ENCODE results near the gene ARHGEF28. TPM values are rescaled to one million over a fixed set of nuclear protein-coding genes. Genes with fewer than 3 reads are reported as not detected.

ARHGEF28 gene
- total RNA-seq, 4 donors from 2014 or later: 30.9 to 54.7 (median 36.2) TPM

DNA sequence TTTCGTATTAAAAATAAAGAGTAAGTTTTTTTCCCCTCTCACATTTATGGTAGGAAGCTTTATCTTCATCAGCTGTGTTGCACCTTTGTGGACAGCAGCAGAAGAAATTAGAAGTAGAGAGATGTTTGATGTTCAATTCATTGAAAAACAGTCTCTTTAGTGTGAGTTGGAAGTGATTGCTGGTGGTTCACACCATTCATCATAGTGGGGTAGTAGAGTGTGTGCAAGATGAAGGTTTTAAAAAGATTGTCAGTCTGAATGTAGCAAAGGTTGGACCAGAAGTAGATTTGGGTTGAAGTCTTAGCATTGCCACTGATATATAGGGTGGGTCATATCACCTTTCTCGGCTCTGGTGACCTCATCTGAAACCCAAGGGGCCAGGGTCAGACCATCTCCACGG lies 10.4 kb downstream of the ARHGEF28 start:
- H3K4me3 ChIP-seq (ENCODE audit: low read depth, poor library complexity, severe bottlenecking): no peak overlapping the region
- intact Hi-C loops (cut with DNase I; ENCODE audit: low total_unique reads): no loop called here
- WGBS, 2 donors: 86 to 90% methylated on average over 3 of the region's 3 CpGs
- TF ChIP-seq POLR2A (IDR thresholded peaks at IDR 0.05): no peak
- TF ChIP-seq, protein P1, sequence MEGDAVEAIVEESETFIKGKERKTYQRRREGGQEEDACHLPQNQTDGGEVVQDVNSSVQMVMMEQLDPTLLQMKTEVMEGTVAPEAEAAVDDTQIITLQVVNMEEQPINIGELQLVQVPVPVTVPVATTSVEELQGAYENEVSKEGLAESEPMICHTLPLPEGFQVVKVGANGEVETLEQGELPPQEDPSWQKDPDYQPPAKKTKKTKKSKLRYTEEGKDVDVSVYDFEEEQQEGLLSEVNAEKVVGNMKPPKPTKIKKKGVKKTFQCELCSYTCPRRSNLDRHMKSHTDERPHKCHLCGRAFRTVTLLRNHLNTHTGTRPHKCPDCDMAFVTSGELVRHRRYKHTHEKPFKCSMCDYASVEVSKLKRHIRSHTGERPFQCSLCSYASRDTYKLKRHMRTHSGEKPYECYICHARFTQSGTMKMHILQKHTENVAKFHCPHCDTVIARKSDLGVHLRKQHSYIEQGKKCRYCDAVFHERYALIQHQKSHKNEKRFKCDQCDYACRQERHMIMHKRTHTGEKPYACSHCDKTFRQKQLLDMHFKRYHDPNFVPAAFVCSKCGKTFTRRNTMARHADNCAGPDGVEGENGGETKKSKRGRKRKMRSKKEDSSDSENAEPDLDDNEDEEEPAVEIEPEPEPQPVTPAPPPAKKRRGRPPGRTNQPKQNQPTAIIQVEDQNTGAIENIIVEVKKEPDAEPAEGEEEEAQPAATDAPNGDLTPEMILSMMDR (IDR thresholded peaks at IDR 0.05): no peak
- no peak for DNase-seq (ENCODE audit: low spot score in 2 of 2)

DNA sequence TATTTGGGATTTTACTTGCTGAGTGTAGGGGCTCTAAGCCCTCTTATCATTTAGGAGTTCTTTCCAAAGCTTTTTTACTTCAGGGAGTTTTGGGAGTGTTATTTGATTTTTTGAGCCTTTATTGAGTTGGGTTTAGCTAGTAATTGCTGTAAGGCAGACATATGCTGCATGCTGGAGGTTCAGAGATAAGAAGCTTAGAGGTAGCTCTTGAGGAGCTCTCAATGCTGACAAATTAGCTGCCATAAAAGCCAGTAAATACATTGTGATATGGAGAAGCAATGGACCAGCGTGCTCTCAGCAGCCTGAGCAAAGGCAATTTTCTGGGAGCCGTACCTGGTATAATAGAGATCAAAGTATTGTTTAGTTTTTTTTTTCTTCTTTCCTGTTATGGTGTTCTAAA lies 11.6 kb downstream of the ARHGEF28 start:
- DNase-seq (ENCODE audit: low spot score in 2 of 2): no peak
- no peak for TF ChIP-seq POLR2A (IDR thresholded peaks at IDR 0.05)
- TF ChIP-seq, protein P1 (IDR thresholded peaks at IDR 0.05): no peak
- intact Hi-C loops (cut with DNase I; ENCODE audit: low total_unique reads): no loop called here
- no peak overlapping the region for H3K4me3 ChIP-seq (ENCODE audit: low read depth, poor library complexity, severe bottlenecking)
- 87 to 89% methylated on average over 2 of the region's 2 CpGs for WGBS, 2 donors

DNA sequence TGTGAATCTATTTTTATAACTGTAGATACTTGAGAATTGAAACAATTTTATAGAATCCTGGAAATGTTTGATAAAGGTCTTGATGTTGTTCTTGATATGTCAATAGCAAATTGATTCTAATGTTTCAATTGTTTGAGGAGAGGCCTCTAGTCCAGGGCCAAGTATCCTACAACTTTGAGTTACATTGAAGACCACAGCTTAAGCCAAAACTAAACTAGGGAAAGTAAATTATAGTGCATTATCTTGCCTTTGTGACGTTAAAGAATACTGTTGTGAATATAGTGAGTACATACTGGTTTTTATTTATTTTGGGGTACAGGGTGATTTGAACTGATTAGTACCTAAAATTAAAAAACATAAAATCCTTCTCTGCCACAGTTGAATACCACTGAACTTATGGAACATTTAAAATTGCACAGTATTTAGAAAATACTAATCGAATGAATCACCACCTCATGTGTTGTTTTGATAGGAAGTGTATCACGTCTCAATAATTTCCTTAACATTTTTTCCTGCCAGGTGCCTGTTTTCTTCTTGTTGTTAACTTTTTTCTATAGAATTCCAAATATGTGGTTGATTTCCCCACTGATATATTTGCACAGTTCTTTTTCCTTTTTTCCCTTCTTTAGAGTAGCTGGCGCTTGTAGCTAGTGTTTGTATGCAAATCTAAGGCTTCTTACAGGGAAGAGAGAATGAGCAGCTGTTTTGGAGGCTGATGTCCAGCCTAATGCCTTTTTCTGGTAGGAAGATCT lies 12.5 kb downstream of the ARHGEF28 start:
- TF ChIP-seq POLR2A (IDR thresholded peaks at IDR 0.05): no peak
- TF ChIP-seq, protein P1 (IDR thresholded peaks at IDR 0.05): no peak
- intact Hi-C loops (cut with DNase I; ENCODE audit: low total_unique reads): no loop called here
- no peak for DNase-seq (ENCODE audit: low spot score in 2 of 2)
- H3K4me3 ChIP-seq (ENCODE audit: low read depth, poor library complexity, severe bottlenecking): no peak overlapping the region
- WGBS, 2 donors: 66 to 68% methylated on average over 4 of the region's 4 CpGs

DNA sequence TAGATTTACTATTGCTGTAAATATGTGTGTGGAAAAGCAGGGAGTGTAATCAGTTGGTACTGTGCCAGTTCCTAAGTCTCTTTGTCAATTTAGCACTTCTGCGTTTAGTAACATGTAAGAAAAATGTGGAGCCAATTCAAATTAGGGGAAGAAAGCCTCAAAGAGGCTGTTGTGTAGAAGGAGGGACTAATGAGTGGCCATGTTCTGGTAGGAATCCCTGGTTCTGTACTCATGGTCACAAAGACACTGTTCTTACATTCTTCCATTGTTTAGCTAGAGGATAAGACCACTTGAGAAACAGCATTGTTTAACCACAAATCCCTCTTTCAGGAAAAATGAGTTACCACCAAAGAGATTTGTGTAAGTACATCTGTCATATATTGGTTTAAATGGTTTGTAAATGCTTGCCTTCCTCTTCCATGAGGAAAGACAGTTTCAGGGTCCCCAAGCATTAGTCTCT lies 14.9 kb downstream of the ARHGEF28 start:
- intact Hi-C loops (cut with DNase I; ENCODE audit: low total_unique reads): no loop called here
- H3K4me3 ChIP-seq (ENCODE audit: low read depth, poor library complexity, severe bottlenecking): no peak overlapping the region
- no peak for TF ChIP-seq POLR2A (IDR thresholded peaks at IDR 0.05)
- WGBS, 2 donors: 13 to 15% methylated on average over 1 of the region's 1 CpG
- DNase-seq (ENCODE audit: low spot score in 2 of 2): no peak

DNA sequence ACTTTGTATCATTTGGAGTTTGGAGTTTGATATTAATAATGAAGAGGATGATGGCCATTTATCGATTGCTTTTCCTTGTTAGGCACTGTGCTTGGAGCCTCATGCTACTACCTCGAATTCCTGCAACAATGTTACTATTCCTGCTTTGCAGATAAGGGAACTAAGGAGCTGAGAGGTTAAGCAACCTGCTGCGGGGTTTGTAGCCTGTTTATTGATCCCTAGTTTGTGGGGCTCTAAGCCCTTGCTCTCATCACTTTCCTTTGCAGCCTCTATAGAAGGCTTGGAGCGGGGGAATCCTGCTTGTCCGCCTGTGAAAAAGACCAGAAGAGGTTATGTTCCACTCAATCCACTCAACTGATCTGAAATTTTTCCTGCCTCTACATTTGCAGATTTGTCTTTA lies 15.8 kb downstream of the ARHGEF28 start:
- 82 to 84% methylated on average over 5 of the region's 5 CpGs for WGBS, 2 donors
- TF ChIP-seq, protein P1 (IDR thresholded peaks at IDR 0.05): no peak
- TF ChIP-seq POLR2A (IDR thresholded peaks at IDR 0.05): no peak
- no peak for DNase-seq (ENCODE audit: low spot score in 2 of 2)
- no peak overlapping the region for H3K4me3 ChIP-seq (ENCODE audit: low read depth, poor library complexity, severe bottlenecking)
- intact Hi-C loops (cut with DNase I; ENCODE audit: low total_unique reads): no loop called here

DNA sequence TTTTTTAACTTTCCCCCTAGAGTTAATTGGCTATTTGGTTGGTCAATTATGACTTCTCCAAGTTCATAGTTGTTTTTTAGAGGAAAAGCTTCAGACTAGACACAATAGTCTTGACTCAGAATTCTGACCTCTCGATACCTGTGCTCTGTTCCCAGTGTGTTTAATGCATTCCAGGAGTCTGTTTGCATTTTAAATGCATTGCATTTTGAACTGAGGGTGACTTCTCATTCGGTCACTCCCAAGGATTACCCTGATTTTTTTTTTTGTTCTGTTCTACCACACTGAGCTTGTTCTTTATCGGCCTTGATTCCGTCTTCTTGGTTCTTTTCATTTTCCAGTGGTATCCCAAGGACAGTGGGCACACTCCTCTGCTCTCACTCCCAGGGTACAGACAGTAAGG lies 16.3 kb downstream of the ARHGEF28 start:
- 86 to 91% methylated on average over 4 of the region's 4 CpGs for WGBS, 2 donors
- no peak for DNase-seq (ENCODE audit: low spot score in 2 of 2)
- H3K4me3 ChIP-seq (ENCODE audit: low read depth, poor library complexity, severe bottlenecking): no peak overlapping the region
- TF ChIP-seq, protein P1 (IDR thresholded peaks at IDR 0.05): no peak
- intact Hi-C loops (cut with DNase I; ENCODE audit: low total_unique reads): no loop called here
